T-helper 1 cell treated with Interleukin-12 subunit alpha and Interleukin-12 subunit beta and Interleukin-4 antibody, amounts not matched to agents 30 μg/mL and 1 μg/mL, for 36 hours (primary cell): Measurements from ENCODE around the gene TRIM46.

Experiments used
- H3K27ac Mint-ChIP-seq: one replicate; pipeline ENCODE4 v1.8.0; 2021; ENCODE audit warnings: mild to moderate bottlenecking, mixed read lengths
- H3K27me3 Mint-ChIP-seq: one replicate; pipeline ENCODE4 v1.8.0; 2021; ENCODE audit warnings: low read depth, mixed read lengths
- H3K36me3 Mint-ChIP-seq: one replicate; pipeline ENCODE4 v1.8.0; 2021; ENCODE audit warnings: low read depth, mixed read lengths
- H3K4me1 Mint-ChIP-seq: one replicate; pipeline ENCODE4 v1.8.0; 2021; ENCODE audit warnings: low read depth, mixed read lengths
- H3K4me3 Mint-ChIP-seq: one replicate; pipeline ENCODE4 v1.8.0; 2021; ENCODE audit warnings: mild to moderate bottlenecking, moderate library complexity, mixed read lengths
- H3K9me3 Mint-ChIP-seq: one replicate; pipeline ENCODE4 v1.8.0; 2021; ENCODE audit warnings: mixed read lengths

Gene TRIM46

DNA sequence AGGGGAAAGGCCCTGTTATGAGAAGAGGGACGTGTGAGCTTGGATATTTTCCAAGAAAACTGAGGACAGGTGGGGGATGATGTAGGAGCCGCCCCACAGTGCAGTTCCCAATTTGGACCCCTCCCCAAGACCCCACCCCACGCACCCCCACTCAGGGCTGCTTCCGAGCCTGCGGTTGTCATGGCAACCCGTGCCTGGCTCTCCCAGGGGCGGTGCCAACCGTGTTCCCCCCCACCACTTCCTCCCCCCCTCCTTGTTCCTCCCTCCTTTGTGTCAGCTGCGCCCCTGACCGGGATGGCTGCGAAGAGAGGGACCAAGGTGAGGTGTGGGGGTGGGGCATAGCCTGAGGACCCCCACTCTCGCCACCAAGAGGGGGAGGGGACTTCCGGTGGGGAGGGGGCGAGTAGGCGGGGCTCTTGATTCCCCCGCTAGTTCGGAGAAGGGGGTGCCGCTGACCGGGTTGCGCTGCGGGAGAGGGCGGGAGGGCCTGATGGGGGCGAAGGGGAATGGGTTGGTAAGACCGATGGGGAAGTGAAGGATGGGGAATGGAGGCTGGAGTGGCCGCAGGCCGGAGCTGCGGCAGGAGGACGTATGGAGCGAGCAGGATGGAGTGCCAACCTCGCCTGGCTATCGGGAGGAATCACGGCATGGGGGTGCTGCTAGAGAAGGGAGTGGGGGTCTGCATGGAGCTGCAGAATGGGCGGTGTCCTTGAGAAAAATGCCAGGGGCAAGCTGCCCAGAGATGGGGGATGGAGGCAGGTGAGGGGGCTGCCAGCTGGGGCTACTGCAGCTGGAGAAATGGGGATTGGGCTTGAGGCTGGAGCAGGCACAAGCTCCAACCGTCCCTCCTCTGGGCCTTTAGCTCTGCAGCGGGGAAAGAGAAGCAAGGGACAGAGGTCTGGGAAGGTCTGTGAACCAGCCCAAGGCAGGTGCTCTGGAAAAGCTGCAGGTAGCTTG lies 953 bp downstream of the TRIM46 start:
- Mint-ChIP-seq H3K27ac (peak overlapping the region; percentile 97), H3K4me1 (peaks cover 46% of the 10 kb centered on the region), H3K9me3 (no peaks in the 10 kb centered on the region), H3K27me3 (no peaks in the 10 kb centered on the region), H3K36me3 (peaks cover 29% of the 10 kb centered on the region), H3K4me3 (peak overlapping the region; percentile 97)

DNA sequence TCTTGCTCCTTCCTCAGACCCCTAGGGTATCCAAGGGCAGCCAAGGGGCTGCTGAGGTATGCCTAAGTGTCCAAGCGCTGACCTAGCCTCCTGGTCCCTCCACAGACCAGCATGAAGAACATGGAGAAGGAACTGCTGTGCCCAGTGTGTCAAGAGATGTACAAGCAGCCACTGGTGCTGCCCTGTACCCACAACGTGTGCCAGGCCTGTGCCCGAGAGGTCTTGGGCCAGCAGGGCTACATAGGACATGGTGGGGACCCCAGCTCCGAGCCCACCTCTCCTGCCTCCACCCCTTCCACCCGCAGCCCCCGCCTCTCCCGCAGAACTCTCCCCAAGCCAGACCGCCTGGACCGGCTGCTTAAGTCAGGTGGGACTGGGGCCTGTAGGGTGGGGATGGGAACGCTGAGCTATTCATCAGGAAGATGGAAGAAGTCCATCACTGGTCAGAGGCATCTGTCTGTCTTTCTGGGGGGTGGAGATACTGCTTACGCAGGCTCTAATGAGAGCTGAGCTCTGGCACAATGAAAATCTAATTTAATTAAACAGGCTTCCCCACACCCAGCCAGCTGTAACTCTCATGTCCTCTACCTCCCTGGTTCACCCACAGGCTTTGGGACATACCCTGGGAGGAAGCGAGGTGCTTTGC lies 1.8 kb downstream of the TRIM46 start:
- Mint-ChIP-seq H3K9me3 (no peaks in the 10 kb centered on the region), H3K4me3 (peak overlapping the region; percentile 97), H3K4me1 (peaks cover 44% of the 10 kb centered on the region), H3K36me3 (peaks cover 26% of the 10 kb centered on the region), H3K27me3 (no peaks in the 10 kb centered on the region), H3K27ac (peak overlapping the region; percentile 81)

DNA sequence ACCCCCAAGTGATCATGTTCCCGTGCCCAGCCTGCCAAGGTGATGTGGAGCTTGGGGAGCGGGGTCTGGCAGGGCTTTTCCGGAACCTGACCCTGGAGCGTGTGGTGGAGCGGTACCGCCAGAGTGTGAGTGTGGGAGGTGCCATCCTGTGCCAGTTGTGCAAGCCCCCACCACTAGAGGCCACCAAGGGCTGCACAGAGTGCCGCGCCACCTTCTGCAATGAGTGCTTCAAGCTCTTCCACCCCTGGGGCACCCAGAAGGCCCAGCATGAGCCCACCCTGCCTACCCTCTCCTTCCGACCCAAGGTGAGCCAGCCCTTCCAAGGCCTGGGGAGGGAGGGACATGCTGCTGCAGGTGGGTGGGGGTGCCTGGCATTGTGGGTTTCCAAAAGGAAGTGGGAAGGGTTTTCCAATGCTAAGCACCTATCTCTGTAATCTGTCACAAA lies 2.3 kb downstream of the TRIM46 start:
- no peaks in the 10 kb centered on the region for H3K27me3 Mint-ChIP-seq
- H3K9me3 Mint-ChIP-seq: no peaks in the 10 kb centered on the region
- peaks cover 43% of the 10 kb centered on the region for H3K4me1 Mint-ChIP-seq
- no peak overlapping the region for H3K27ac Mint-ChIP-seq
- peaks cover 24% of the 10 kb centered on the region for H3K36me3 Mint-ChIP-seq
- peak overlapping the region; percentile 58 for H3K4me3 Mint-ChIP-seq

DNA sequence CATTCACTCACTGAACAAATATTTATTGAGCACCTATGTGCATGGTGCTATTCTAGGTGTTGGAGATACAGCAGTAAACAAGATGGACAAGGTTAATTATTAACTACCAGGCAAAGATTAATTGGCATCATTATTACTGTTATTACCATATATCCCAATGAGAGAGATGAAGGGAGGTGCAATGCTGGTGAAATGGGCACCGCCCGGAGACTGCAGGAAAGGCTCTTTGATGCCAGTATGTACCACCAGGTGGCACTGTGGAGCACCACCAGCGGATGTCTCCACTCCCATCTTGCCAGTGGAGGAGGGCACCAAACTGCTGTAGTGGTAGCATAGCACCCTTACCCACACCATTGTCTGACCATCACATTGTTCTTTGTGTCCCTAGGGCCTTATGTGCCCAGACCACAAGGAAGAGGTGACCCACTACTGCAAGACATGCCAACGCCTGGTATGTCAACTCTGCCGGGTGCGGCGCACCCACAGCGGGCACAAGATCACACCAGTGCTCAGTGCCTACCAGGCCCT lies 3.0 kb downstream of the TRIM46 start:
- H3K27ac Mint-ChIP-seq: peak overlapping the region; percentile 32
- peak overlapping the region; percentile 58 for H3K4me3 Mint-ChIP-seq
- peaks cover 45% of the 10 kb centered on the region for H3K4me1 Mint-ChIP-seq
- no peaks in the 10 kb centered on the region for H3K9me3 Mint-ChIP-seq
- no peaks in the 10 kb centered on the region for H3K27me3 Mint-ChIP-seq
- peaks cover 28% of the 10 kb centered on the region for H3K36me3 Mint-ChIP-seq

DNA sequence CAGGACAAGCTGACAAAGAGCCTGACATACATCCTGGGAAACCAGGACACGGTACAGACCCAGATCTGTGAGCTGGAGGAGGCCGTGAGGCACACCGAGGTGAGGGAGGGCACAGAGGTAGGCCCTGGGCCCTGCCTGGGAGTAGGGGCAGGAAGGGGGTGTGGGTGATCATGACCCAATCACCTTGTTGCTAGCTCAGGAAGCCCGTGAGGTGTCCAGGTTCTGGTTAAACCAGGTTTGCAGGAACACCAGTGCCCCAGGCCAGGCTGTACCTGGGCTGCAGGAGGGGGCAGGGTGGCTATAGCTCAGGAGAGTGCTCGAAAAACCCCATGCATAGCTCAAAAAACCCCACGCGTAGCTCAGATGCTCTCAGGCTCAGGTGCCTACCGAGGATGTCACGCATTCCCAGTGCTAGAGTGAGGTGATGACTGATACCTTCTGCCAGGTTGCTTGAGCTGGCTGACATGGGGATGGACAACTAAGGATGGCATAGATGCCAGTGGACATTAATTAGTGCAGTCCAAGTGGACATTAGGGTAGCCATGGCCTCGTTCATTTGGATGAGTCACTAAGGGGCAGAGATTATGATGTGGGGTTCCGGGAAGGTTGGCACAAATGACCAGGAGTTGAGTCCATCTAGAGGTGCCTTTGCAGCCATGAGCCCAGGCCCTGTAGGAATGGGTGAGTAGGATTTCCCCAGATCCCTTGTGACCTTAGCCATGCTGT lies 3.7 kb downstream of the TRIM46 start:
- Mint-ChIP-seq H3K36me3 (peaks cover 30% of the 10 kb centered on the region), H3K27ac (peak overlapping the region; percentile 32), H3K4me3 (no peak overlapping the region), H3K4me1 (peaks cover 42% of the 10 kb centered on the region), H3K27me3 (no peaks in the 10 kb centered on the region), H3K9me3 (no peaks in the 10 kb centered on the region)

DNA sequence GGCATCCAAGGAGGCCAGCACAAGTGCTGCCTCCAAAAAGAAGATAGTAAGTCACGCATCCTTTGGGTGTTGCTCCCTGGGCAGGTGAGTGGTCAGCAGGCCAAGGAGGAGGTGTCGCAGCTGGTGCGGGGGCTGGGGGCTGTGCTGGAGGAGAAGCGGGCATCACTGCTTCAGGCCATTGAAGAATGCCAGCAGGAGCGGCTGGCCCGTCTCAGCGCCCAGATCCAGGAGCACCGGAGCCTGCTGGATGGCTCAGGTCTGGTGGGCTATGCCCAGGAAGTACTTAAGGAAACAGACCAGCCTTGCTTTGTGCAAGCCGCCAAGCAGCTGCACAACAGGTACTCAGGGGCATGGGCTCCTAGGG lies 4.3 kb downstream of the TRIM46 start:
- H3K27ac Mint-ChIP-seq: no peak overlapping the region
- peaks cover 39% of the 10 kb centered on the region for H3K4me1 Mint-ChIP-seq
- H3K4me3 Mint-ChIP-seq: no peak overlapping the region
- H3K36me3 Mint-ChIP-seq: peaks cover 30% of the 10 kb centered on the region
- H3K9me3 Mint-ChIP-seq: no peaks in the 10 kb centered on the region
- no peaks in the 10 kb centered on the region for H3K27me3 Mint-ChIP-seq

DNA sequence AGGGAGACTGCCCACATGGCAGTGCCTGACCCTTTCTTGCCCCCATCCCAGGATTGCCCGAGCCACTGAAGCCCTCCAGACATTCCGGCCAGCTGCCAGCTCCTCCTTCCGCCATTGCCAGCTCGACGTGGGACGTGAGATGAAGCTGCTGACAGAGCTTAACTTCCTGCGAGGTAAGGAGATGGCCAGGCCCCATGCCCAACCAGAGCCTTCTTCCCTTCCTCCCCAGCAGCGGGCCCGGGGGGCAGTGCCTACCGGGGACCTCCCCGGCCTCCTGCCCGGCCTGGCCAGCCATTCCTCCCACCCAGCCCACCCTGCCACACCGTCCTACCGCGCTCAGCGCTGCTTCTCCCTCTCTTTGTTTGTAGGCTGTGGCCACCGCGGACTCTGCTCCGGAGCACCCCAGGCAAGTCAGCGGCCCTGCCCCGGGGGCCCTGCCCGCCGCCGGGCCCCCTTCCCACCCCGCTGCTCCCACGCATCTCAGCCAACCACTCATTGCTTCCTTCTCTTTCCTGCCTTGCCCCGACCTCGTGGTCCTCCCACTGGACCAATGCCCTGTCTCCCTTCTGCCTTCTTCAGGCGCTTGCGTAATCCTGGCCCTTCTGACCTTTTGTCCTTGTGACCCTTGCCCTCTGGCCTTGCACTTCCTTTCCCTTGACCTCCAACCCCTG lies 4.9 kb downstream of the TRIM46 start:
- Mint-ChIP-seq H3K4me3 (no peak overlapping the region), H3K36me3 (peaks cover 31% of the 10 kb centered on the region), H3K9me3 (no peaks in the 10 kb centered on the region), H3K27me3 (no peaks in the 10 kb centered on the region), H3K4me1 (peaks cover 33% of the 10 kb centered on the region), H3K27ac (no peak overlapping the region)

DNA sequence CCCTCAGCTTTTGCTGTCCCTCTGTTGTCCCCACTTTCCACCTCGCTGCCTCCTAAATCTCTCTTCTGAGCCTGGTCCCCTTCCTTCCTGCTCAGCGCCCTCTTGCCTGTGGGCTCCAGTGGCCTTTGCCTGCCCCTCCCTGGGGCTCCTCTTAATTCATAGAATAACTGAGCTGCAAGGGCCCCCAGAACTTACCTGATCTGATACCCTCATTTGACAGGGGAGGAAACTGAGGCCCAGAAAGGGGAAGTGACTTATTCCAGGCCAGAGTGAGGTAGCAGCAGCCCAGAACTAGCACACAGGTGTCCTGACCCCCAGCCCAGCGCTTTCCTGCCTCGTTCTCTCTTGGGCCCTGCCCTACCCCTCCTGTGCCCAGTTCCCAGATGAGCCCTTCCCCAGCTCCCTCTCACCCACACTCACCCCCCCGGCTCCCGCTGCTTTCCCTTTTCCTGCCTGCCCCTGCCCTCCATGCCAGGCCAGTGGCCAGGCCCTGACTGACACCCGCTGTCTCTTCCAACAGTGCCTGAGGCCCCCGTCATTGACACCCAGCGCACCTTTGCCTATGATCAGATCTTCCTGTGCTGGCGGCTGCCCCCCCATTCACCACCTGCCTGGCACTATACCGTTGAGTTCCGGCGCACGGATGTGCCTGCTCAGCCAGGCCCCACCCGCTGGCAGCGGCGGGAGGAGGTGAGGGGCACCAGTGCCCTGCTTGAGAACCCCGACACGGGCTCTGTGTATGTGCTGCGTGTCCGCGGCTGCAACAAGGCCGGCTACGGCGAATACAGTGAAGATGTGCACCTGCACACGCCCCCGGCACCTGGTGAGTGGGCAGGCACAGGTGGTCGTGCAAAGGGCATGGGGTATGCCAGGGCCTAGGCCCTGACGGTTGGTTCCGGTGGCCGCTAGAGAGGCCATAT lies 5.7 kb downstream of the TRIM46 start:
- no peaks in the 10 kb centered on the region for H3K27me3 Mint-ChIP-seq
- H3K9me3 Mint-ChIP-seq: no peaks in the 10 kb centered on the region
- peaks cover 33% of the 10 kb centered on the region for H3K4me1 Mint-ChIP-seq
- H3K27ac Mint-ChIP-seq: peak overlapping the region; percentile 43
- peaks cover 35% of the 10 kb centered on the region for H3K36me3 Mint-ChIP-seq
- no peak overlapping the region for H3K4me3 Mint-ChIP-seq

DNA sequence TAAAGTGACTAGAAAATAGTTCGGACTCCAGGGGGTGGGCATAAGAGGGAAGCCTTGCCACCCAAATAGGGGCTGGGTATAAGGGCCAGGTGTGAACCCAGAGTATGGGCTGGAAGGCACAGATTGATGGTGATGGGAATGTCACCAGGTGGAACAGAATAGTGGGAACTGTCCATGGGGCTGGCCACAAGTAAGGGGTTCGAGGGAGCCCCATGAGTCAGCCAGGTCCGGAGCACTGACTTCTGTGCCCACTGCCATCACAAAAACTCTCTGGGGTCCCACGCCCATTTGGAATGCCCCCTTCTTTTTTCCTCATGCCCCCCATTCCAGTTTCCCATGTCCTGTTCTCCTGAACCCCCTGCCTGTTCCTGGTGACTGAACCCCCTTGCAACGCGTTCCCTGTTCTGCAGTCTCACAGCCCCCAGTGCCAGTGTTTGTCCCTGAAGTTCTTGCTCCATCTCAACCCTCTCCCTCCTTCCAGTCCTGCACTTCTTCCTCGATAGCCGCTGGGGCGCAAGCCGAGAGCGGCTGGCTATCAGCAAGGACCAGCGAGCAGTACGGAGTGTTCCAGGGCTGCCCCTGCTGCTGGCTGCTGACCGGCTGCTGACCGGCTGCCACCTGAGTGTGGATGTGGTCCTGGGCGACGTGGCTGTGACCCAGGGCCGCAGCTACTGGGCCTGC lies 7.9 kb downstream of the TRIM46 start:
- Mint-ChIP-seq H3K9me3 (no peaks in the 10 kb centered on the region), H3K4me1 (peaks cover 16% of the 10 kb centered on the region), H3K27me3 (no peaks in the 10 kb centered on the region), H3K4me3 (no peak overlapping the region), H3K36me3 (peaks cover 32% of the 10 kb centered on the region), H3K27ac (no peak overlapping the region)

DNA sequence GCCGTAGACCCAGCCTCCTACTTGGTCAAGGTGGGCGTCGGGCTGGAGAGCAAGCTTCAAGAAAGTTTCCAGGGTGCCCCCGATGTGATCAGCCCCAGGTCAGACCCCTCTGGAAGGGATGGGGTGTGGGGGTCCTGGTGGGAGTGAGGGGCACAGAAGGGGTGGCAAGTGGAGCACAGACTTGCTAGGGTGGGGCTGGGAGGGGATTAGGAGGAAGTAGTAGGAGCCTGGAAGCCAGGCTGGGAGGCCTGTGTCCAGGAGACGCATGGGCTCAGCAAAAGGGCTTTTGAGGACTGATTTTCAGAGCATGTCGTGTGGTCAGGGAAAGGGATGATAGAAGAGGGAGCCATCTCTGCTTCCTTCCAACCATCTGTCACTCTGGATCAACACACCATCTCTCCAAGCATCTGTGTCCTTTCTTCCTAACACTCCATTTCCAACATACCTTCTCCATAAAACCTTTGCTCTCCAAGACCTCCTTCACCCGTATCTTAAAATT lies 8.5 kb downstream of the TRIM46 start:
- no peak overlapping the region for H3K4me3 Mint-ChIP-seq
- no peaks in the 10 kb centered on the region for H3K27me3 Mint-ChIP-seq
- peaks cover 13% of the 10 kb centered on the region for H3K4me1 Mint-ChIP-seq
- H3K9me3 Mint-ChIP-seq: no peaks in the 10 kb centered on the region
- peaks cover 29% of the 10 kb centered on the region for H3K36me3 Mint-ChIP-seq
- H3K27ac Mint-ChIP-seq: no peak overlapping the region

DNA sequence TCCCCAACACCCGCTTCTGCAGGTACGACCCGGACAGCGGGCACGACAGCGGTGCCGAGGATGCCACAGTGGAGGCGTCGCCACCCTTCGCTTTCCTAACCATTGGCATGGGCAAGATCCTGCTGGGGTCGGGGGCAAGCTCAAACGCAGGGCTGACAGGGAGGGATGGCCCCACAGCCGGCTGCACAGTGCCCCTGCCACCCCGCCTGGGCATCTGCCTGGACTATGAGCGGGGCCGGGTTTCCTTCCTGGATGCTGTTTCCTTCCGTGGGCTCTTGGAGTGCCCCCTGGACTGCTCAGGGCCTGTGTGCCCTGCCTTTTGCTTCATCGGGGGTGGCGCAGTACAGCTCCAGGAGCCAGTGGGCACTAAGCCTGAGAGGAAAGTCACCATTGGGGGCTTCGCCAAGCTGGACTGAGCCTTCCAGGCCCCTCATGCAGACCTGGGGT lies 10.1 kb downstream of the TRIM46 start:
- Mint-ChIP-seq H3K4me1 (peaks cover 13% of the 10 kb centered on the region), H3K27ac (no peak overlapping the region), H3K4me3 (no peak overlapping the region), H3K9me3 (no peaks in the 10 kb centered on the region), H3K36me3 (peaks cover 25% of the 10 kb centered on the region), H3K27me3 (no peaks in the 10 kb centered on the region)

DNA sequence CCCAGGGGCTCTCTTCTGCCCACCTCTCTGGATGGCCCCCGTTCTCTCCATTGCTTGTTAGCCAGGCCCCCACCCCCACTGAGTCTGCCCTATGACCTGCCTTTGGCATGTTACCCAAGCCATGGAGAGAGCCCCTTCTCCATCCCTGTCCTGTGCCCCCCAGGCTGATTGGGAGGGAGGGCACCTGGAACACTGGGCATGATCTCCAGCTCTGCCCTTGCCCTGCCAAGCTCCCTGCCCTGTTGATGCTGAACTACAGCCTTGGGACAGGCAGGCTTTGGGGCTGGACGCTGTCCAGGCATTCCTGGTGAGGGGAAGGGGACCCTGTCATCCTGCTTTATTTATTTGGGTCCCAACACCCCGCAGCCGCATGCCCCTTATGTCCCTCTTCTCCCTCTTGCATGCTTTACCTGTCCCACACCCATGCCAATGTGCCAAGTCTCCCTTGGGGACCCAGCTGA lies 10.7 kb downstream of the TRIM46 start:
- Mint-ChIP-seq H3K4me3 (no peak overlapping the region), H3K27ac (no peak overlapping the region), H3K9me3 (no peaks in the 10 kb centered on the region), H3K27me3 (no peaks in the 10 kb centered on the region), H3K36me3 (peaks cover 20% of the 10 kb centered on the region), H3K4me1 (peaks cover 10% of the 10 kb centered on the region)
